Stimulated activated naive CD8-positive, alpha-beta T cell treated with anti-CD3 and anti-CD28 coated beads, Interleukin-15, amount 100 ng/mL, for 72 hours (primary cell): Measurements from ENCODE around the gene HSPA12B.
"Not testable (repeated sequence)": the region's sequence is repeated elsewhere in the genome, so short reads cannot be mapped to it uniquely, and the experiment has no call there.

ENCODE experiments used
- ATAC-seq: fragments of 150-1000 bp; cut with Tn5 transposase; 2 replicates; pipeline ENCODE4 v1.10.0; 2021; ENCODE audit warnings: mild to moderate bottlenecking, moderate library complexity
- DNase-seq, 2 donors: peaks; one replicate each; pipeline ENCODE4 v3.0.0; 2021 to 2022
- H3K27ac Mint-ChIP-seq, 2 donors: one replicate each; pipeline ENCODE4 v1.8.0; 2022; ENCODE audit warnings: mild to moderate bottlenecking in 2 of 2, mixed read lengths in 2 of 2, moderate library complexity in 2 of 2
- H3K27me3 Mint-ChIP-seq: one replicate; pipeline ENCODE4 v1.8.0; 2022; ENCODE audit warnings: mixed read lengths
- H3K4me1 Mint-ChIP-seq: one replicate; pipeline ENCODE4 v1.8.0; 2022; ENCODE audit warnings: mild to moderate bottlenecking, mixed read lengths
- H3K4me3 Mint-ChIP-seq, 2 donors: one replicate each; pipeline ENCODE4 v1.8.0; 2022; ENCODE audit warnings: mild to moderate bottlenecking in 2 of 2, mixed read lengths in 2 of 2, moderate library complexity in 1 of 2
- H3K9me3 Mint-ChIP-seq, 2 donors: one replicate each; pipeline ENCODE4 v1.8.0; 2022; ENCODE audit warnings: mixed read lengths in 2 of 2

HSPA12B gene

GRCh38 chr20:3789201-3789600, 56.7 kb downstream of the HSPA12B start:
- DNase-seq, H3K27me3 Mint-ChIP-seq, ATAC-seq, H3K27ac Mint-ChIP-seq, H3K9me3 Mint-ChIP-seq, H3K4me3 Mint-ChIP-seq: not testable (repeated sequence)
- H3K4me1 Mint-ChIP-seq, result peaks cover 32% of the 10 kb centered on the region

- not testable (repeated sequence) for H3K27ac Mint-ChIP-seq, H3K27me3 Mint-ChIP-seq
These were observed 61.7 kb downstream of the HSPA12B start for GRCh38 chr20:3794168-3794567.

GRCh38 chr20:3794701-3795420, 62.4 kb downstream of the HSPA12B start:
- Mint-ChIP-seq H3K9me3 (no peaks in the 10 kb centered on the region), H3K27me3 (no peaks in the 10 kb centered on the region), H3K27ac (peak overlapping the region in 1 of 2 donors; percentile 98), H3K4me1 (peaks cover 43% of the 10 kb centered on the region), H3K4me3 (peak overlapping the region; percentile 86 to 93)
- DNase-seq (no peak), ATAC-seq (no peak)

More at GRCh38 chr20:3794168-3794567, 61.7 kb downstream of the HSPA12B start:
- peaks cover 38% of the 10 kb centered on the region for H3K4me1 Mint-ChIP-seq
- DNase-seq, H3K9me3 Mint-ChIP-seq, ATAC-seq: not testable (repeated sequence)
- H3K4me3 Mint-ChIP-seq, result peak overlapping the region in 1 of 2 donors; percentile 19

GRCh38 chr20:3795511-3796468, 63.3 kb downstream of the HSPA12B start, which contains the start of gene CDC25B:
CDC25B (plus strand) TSS chr20:3796310; CDS start chr20:3796532, 222 bp downstream.
- peak; percentile 84 for ATAC-seq
- Mint-ChIP-seq H3K27ac (peak within 1 kb of the TSS; percentile 97 to 98), H3K9me3 (no peaks in the 10 kb centered on the region), H3K27me3 (no peaks in the 10 kb centered on the region), H3K4me3 (peak within 1 kb of the TSS; percentile 86 to 93), H3K4me1 (peaks cover 52% of the 10 kb centered on the region)
- peak; percentile 87 to 90 for DNase-seq

GRCh38 chr20:3796477-3797225, 64.2 kb downstream of the HSPA12B start:
- no peaks in the 10 kb centered on the region for H3K27me3 Mint-ChIP-seq
- H3K4me3 Mint-ChIP-seq, result peak overlapping the region; percentile 86 to 93
- peak overlapping the region; percentile 57 to 89 for H3K27ac Mint-ChIP-seq
- peaks cover 60% of the 10 kb centered on the region for H3K4me1 Mint-ChIP-seq
- peak in 1 of 2 donors; percentile 28 for DNase-seq
- no peaks in the 10 kb centered on the region for H3K9me3 Mint-ChIP-seq
- peak; percentile 1 for ATAC-seq

DNA sequence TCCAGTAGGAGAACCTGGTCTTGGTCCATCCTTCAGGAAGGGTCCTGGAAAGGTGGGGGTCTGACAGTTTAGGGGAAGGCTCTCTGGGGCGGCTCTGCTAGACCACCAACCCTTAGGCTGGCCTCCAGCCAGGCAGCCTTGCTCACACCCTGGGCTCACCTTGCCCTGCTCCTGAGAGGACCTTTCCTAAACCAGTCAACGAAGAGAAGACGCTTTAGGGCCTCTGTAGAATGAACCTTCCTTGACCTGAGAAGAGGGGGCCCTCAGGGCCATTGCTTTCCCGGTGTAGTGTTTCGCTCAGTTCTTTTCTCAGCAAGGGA, 64.7 kb downstream of the HSPA12B start:
- peak overlapping the region; percentile 86 to 93 for H3K4me3 Mint-ChIP-seq
- H3K27me3 Mint-ChIP-seq, result no peaks in the 10 kb centered on the region
- no peaks in the 10 kb centered on the region for H3K9me3 Mint-ChIP-seq
- no peak for ATAC-seq
- no peak for DNase-seq
- peaks cover 61% of the 10 kb centered on the region for H3K4me1 Mint-ChIP-seq
- H3K27ac Mint-ChIP-seq, result peak overlapping the region; percentile 89 to 90

DNA sequence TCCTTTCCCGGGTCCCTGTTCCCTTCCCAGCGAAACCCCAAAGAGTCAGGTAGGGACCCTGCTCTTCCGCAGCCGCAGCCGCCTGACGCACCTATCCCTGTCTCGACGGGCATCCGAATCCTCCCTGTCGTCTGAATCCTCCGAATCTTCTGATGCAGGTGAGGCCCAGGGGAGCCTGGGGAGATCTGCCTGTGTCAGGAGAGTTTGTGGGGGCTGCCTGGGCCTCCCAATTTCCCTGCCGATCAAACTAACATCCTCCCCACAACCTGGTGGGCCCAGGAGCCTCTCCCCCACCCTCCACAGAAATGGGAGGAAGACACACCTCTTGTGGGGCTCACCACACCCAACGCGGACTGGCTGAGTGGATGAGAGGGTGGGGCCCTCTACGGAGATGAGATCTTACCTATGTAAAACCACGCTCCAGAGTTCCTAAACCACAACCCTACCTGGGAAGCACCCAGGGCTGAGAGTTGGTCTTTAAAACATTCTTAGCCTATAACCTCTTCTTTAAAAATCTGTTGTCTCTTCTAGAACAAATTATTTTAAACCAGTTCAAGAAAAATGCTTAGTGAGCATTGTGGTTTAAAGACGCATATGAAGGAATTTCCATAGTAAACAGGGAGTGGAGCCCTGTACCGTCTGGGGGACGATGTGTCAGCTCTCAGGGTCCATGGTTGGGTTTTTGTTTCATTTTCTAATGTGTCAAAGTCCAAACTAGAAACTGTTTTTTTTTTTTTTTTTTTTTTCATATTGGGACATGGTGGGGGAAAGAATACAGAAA, 65.3 kb downstream of the HSPA12B start:
- Mint-ChIP-seq H3K9me3 (no peaks in the 10 kb centered on the region), H3K27ac (peak overlapping the region; percentile 89 to 90), H3K27me3 (no peaks in the 10 kb centered on the region), H3K4me1 (peaks cover 67% of the 10 kb centered on the region), H3K4me3 (peak overlapping the region; percentile 86 to 93)
- ATAC-seq (peak; percentile 55), DNase-seq (peak in 1 of 2 donors; percentile 66)

GRCh38 chr20:3798373-3798768, 65.9 kb downstream of the HSPA12B start:
- Mint-ChIP-seq H3K9me3 (no peaks in the 10 kb centered on the region), H3K27me3 (no peaks in the 10 kb centered on the region), H3K4me1 (peaks cover 70% of the 10 kb centered on the region), H3K4me3 (peak overlapping the region; percentile 86 to 93), H3K27ac (peak overlapping the region in 1 of 2 donors; percentile 80)
- DNase-seq (no peak), ATAC-seq (no peak)

GRCh38 chr20:3798908-3799248, 66.4 kb downstream of the HSPA12B start:
- H3K27ac Mint-ChIP-seq, result peak overlapping the region in 1 of 2 donors; percentile 85
- ATAC-seq (no peak), DNase-seq (no peak)
- H3K4me1 Mint-ChIP-seq, result peaks cover 73% of the 10 kb centered on the region
- no peaks in the 10 kb centered on the region for H3K27me3 Mint-ChIP-seq
- H3K4me3 Mint-ChIP-seq, result peak overlapping the region; percentile 86 to 93
- no peaks in the 10 kb centered on the region for H3K9me3 Mint-ChIP-seq

GRCh38 chr20:3800256-3800877, 67.9 kb downstream of the HSPA12B start:
- Mint-ChIP-seq H3K4me3 (no peak overlapping the region), H3K27me3 (no peaks in the 10 kb centered on the region), H3K4me1 (peaks cover 82% of the 10 kb centered on the region), H3K9me3 (no peaks in the 10 kb centered on the region), H3K27ac (no peak overlapping the region)
- DNase-seq (no peak), ATAC-seq (no peak)

DNA sequence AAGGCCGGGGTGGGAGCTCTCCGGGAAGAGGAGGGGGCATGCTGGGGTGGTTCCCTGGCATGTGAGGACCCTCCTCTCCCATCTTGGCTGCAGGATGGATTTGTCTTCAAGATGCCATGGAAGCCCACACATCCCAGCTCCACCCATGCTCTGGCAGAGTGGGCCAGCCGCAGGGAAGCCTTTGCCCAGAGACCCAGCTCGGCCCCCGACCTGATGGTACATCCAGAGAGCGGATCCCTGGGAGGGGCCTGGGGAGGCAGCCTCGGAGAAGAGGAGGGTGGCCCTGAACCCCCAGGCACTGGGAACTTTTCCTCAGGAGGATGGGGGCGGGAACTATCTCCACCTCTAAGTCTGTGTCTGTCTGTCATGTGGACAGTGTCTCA, 68.4 kb downstream of the HSPA12B start:
- H3K9me3 Mint-ChIP-seq, result no peaks in the 10 kb centered on the region
- no peaks in the 10 kb centered on the region for H3K27me3 Mint-ChIP-seq
- DNase-seq (no peak), ATAC-seq (no peak)
- H3K27ac Mint-ChIP-seq, result no peak overlapping the region
- H3K4me3 Mint-ChIP-seq, result no peak overlapping the region
- H3K4me1 Mint-ChIP-seq, result peaks cover 81% of the 10 kb centered on the region

- Mint-ChIP-seq H3K27me3 (no peaks in the 10 kb centered on the region), H3K4me1 (peaks cover 81% of the 10 kb centered on the region), H3K27ac (no peak overlapping the region), H3K4me3 (no peak overlapping the region), H3K9me3 (no peaks in the 10 kb centered on the region)
- ATAC-seq (no peak), DNase-seq (no peak)
These were observed 68.8 kb downstream of the HSPA12B start for GRCh38 chr20:3801299-3801698.

- Mint-ChIP-seq H3K27me3 (no peaks in the 10 kb centered on the region), H3K4me3 (no peak overlapping the region), H3K4me1 (peaks cover 79% of the 10 kb centered on the region), H3K9me3 (no peaks in the 10 kb centered on the region), H3K27ac (no peak overlapping the region)
- DNase-seq, result no peak
- ATAC-seq, result no peak
These were observed 69.4 kb downstream of the HSPA12B start for GRCh38 chr20:3801846-3802245.
